ENCODE results near the gene MUC6. TPM values are rescaled to one million over a fixed set of nuclear protein-coding genes. Genes with fewer than 3 reads are reported as not detected.

Gene MUC6
- total RNA-seq, 1 donor from 2014 or later, result not detected

GRCh38 chr11:1042626-1043562 lies 6.4 kb upstream of the MUC6 start:
- no peak overlapping the region for H3K27ac Mint-ChIP-seq
- CTCF ChIA-PET, result no interaction called here
- H3K9me3 Mint-ChIP-seq, result peaks cover 2% of the 10 kb centered on the region
- ATAC-seq (ENCODE audit: low read depth) (no peak), DNase-seq (no peak)
- no peak overlapping the region for H3K4me3 Mint-ChIP-seq
- peaks cover 8% of the 10 kb centered on the region for H3K27me3 Mint-ChIP-seq
- POLR2A ChIA-PET, result no interaction called here
- no peaks in the 10 kb centered on the region for H3K4me1 Mint-ChIP-seq
- no peak for TF ChIP-seq CTCF (IDR thresholded peaks at IDR 0.05)
- no peaks in the 10 kb centered on the region for H3K36me3 Mint-ChIP-seq (ENCODE audit: low read depth)
- intact Hi-C loops (cut with micrococcal nuclease), result no loop called here

GRCh38 chr11:1041936-1042608 lies 5.6 kb upstream of the MUC6 start:
- no peak for TF ChIP-seq CTCF (IDR thresholded peaks at IDR 0.05)
- H3K9me3 Mint-ChIP-seq, result peaks cover 2% of the 10 kb centered on the region
- no peak overlapping the region for H3K4me3 Mint-ChIP-seq
- intact Hi-C loops (cut with micrococcal nuclease), result no loop called here
- DNase-seq (no peak), ATAC-seq (ENCODE audit: low read depth) (no peak)
- CTCF ChIA-PET, result no interaction called here
- no peaks in the 10 kb centered on the region for H3K4me1 Mint-ChIP-seq
- no peaks in the 10 kb centered on the region for H3K36me3 Mint-ChIP-seq (ENCODE audit: low read depth)
- peaks cover 3% of the 10 kb centered on the region for H3K27me3 Mint-ChIP-seq
- POLR2A ChIA-PET, result no interaction called here
- no peak overlapping the region for H3K27ac Mint-ChIP-seq

- Mint-ChIP-seq H3K4me1 (no peaks in the 10 kb centered on the region), H3K27me3 (no peaks in the 10 kb centered on the region), H3K27ac (no peak overlapping the region), H3K4me3 (no peak overlapping the region), H3K9me3 (peaks cover 2% of the 10 kb centered on the region), H3K36me3 (ENCODE audit: low read depth) (no peaks in the 10 kb centered on the region)
- intact Hi-C loops (cut with micrococcal nuclease), result no loop called here
- CTCF ChIA-PET, result no interaction called here
- POLR2A ChIA-PET, result no interaction called here
- no peak for DNase-seq
- TF ChIP-seq CTCF (IDR thresholded peaks at IDR 0.05), result no peak
- no peak for ATAC-seq (ENCODE audit: low read depth)
Observed at GRCh38 chr11:1041471-1041870, 5.0 kb upstream of the MUC6 start.

DNA sequence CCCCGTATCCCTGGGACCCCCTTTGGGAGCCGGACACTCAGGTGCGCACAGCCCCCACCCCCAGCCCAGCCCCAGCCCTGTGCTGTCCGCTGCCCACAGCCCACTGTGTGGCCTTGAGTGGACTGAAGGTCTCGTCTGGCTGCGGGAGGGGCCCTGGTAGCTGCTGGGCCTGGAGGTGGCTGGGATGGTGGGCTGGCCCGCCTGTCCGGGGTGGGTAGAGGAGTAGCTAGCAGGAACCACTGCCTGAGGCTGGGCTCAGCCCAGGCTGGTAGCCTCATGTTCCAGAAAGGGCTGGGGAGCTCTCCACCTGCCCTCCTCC lies 4.6 kb upstream of the MUC6 start:
- no peaks in the 10 kb centered on the region for H3K27me3 Mint-ChIP-seq
- no peaks in the 10 kb centered on the region for H3K36me3 Mint-ChIP-seq (ENCODE audit: low read depth)
- intact Hi-C loops (cut with micrococcal nuclease), result no loop called here
- POLR2A ChIA-PET, result no interaction called here
- no peak overlapping the region for H3K4me3 Mint-ChIP-seq
- H3K4me1 Mint-ChIP-seq, result no peaks in the 10 kb centered on the region
- ATAC-seq (ENCODE audit: low read depth) (no peak), DNase-seq (no peak)
- no peak overlapping the region for H3K27ac Mint-ChIP-seq
- no peak for TF ChIP-seq CTCF (IDR thresholded peaks at IDR 0.05)
- peaks cover 2% of the 10 kb centered on the region for H3K9me3 Mint-ChIP-seq
- CTCF ChIA-PET, result no interaction called here

DNA sequence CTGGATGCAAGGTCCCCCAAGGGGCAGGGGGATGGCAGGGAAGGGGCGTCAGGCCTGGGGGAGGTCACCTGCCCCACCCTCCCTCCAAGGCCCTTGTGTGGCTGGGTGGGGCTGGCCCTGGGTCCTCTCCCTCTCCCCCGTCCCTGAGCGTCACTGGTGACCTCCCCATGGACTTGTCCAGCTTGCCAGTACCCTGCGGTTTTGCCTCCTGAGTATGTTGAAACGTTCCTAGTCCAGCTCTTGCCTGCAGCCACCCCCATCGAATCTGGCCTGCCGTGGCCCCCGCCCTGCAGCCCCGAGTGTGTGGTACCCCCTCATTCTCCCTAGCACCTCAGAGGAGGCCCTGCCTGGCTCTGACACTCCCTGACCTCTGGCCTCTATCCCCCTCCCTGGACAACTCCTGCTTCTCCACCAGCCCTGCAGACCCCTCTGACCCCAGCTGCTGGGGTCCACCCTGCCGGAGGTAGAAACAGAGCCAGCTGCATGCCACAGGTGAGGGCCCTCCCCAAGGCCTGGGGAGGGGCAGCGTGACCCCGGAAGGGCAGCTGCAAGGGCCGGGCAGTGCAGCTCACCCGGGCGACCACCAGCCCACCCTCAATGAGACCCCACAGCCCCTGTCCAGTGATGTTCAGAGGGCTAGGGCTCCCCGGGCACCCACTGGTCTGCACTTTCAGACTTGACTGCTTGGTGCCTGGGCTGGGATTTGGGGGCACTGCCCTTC lies 4.1 kb upstream of the MUC6 start:
- no peak for DNase-seq
- intact Hi-C loops (cut with micrococcal nuclease), result no loop called here
- Mint-ChIP-seq H3K9me3 (peaks cover 2% of the 10 kb centered on the region), H3K36me3 (ENCODE audit: low read depth) (no peaks in the 10 kb centered on the region), H3K4me1 (no peaks in the 10 kb centered on the region), H3K4me3 (no peak overlapping the region), H3K27ac (no peak overlapping the region), H3K27me3 (no peaks in the 10 kb centered on the region)
- no peak for ATAC-seq (ENCODE audit: low read depth)
- TF ChIP-seq CTCF (IDR thresholded peaks at IDR 0.05), result no peak
- CTCF ChIA-PET, result no interaction called here
- POLR2A ChIA-PET, result no interaction called here

Measured in activated B cell treated with CpG ODN at 0.5 μM for 24 hours (primary cell).